ENCODE data around the gene SRRM2.

The SRRM2 gene

DNA sequence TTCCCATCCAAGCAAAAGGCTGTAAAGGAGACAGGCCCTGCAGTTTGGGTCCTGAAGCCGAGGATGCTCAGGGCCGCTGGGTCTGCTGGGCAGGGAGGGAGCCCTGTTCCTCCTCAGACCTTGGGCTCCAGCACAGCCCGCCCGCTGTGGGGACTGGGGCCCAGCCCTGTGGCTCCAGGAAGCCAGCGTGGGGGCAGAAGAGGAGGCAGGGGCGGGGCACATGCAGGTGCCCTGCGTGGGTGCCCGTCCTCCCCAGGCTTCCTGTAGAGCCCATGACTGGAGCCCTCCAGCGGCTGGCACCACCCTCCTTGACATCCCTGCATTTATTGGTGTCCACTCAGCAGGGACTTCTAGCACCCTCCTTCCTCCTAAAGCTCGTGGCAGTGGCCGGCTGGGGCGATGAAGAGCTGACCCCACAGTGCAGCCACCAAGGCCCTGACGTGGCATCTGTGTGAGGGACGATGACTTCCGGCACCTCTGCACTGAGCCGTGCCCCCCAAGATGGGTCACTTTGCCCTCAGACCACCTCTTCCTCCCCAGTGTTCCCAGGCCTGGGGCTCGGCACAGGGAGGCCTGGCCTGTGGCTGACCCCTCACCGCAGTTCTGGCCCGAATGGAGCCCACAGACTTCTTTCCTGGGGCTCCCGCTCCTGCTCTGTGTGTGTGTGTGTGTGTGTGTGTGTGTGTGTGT, 42.3 kb upstream of the SRRM2 start:
- peaks cover 19% of the 10 kb centered on the region for H3K36me3 ChIP-seq (replicated peaks; ENCODE audit: low read depth, low read length)
- no peak overlapping the region for H2AFZ ChIP-seq (ENCODE audit: low read depth, low read length)
- H3K9ac ChIP-seq (ENCODE audit: low read length): no peak overlapping the region
- no peak overlapping the region for H3K27ac ChIP-seq (ENCODE audit: low read length)
- H3K9me3 ChIP-seq (ENCODE audit: insufficient read depth, low read length): no peaks in the 10 kb centered on the region
- TF ChIP-seq, protein P1, sequence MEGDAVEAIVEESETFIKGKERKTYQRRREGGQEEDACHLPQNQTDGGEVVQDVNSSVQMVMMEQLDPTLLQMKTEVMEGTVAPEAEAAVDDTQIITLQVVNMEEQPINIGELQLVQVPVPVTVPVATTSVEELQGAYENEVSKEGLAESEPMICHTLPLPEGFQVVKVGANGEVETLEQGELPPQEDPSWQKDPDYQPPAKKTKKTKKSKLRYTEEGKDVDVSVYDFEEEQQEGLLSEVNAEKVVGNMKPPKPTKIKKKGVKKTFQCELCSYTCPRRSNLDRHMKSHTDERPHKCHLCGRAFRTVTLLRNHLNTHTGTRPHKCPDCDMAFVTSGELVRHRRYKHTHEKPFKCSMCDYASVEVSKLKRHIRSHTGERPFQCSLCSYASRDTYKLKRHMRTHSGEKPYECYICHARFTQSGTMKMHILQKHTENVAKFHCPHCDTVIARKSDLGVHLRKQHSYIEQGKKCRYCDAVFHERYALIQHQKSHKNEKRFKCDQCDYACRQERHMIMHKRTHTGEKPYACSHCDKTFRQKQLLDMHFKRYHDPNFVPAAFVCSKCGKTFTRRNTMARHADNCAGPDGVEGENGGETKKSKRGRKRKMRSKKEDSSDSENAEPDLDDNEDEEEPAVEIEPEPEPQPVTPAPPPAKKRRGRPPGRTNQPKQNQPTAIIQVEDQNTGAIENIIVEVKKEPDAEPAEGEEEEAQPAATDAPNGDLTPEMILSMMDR (IDR thresholded peaks at IDR 0.05; ENCODE audit: low read depth, low read length): no peak
- no peak for TF ChIP-seq EZH2phosphoT487 (IDR thresholded peaks at IDR 0.05; ENCODE audit: low read depth)
- no peaks in the 10 kb centered on the region for H3K4me1 ChIP-seq (ENCODE audit: low read length)
- no peaks in the 10 kb centered on the region for H3K27me3 ChIP-seq (ENCODE audit: low read depth, low read length)
- no peaks in the 10 kb centered on the region for H3K79me2 ChIP-seq (ENCODE audit: low read length)
- no peak overlapping the region for H3K4me3 ChIP-seq (ENCODE audit: low read length)
- H4K20me1 ChIP-seq (ENCODE audit: insufficient read depth, low read length): peaks cover 9% of the 10 kb centered on the region
- H3K4me2 ChIP-seq (ENCODE audit: low read length): no peak overlapping the region

DNA sequence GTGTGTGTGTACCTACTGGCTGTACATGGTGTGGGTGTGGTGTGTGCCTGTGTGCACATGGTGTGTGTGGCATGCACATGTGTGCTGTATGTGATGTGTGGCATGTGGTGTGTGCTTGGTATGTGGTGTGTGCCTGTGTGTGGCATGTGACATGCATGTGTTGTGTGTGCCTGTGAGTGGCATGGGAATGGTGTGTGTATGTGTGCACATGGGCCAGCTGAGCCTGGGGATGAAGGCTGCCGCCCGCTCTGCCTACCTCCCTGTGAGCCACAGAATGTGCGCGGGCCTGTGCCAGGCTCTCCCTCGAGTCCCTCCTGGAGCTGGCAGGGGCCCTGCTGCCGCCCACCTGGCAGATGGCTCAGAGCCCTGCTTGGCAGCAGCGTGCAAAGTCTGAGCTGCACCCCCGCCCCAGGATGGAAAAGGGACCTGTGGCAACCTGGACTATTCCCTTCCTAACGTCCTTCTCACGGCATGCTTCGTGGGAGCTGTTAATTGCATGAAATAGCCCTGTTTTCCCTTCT, 41.7 kb upstream of the SRRM2 start:
- peaks cover 19% of the 10 kb centered on the region for H3K36me3 ChIP-seq (replicated peaks; ENCODE audit: low read depth, low read length)
- no peak overlapping the region for H2AFZ ChIP-seq (ENCODE audit: low read depth, low read length)
- no peaks in the 10 kb centered on the region for H3K27me3 ChIP-seq (ENCODE audit: low read depth, low read length)
- no peak overlapping the region for H3K4me3 ChIP-seq (ENCODE audit: low read length)
- H3K27ac ChIP-seq (ENCODE audit: low read length): no peak overlapping the region
- H3K4me1 ChIP-seq (ENCODE audit: low read length): no peaks in the 10 kb centered on the region
- TF ChIP-seq EZH2phosphoT487 (IDR thresholded peaks at IDR 0.05; ENCODE audit: low read depth): no peak
- TF ChIP-seq, protein P1 (IDR thresholded peaks at IDR 0.05; ENCODE audit: low read depth, low read length): no peak
- no peak overlapping the region for H3K9ac ChIP-seq (ENCODE audit: low read length)
- no peaks in the 10 kb centered on the region for H3K79me2 ChIP-seq (ENCODE audit: low read length)
- no peak overlapping the region for H3K4me2 ChIP-seq (ENCODE audit: low read length)
- H4K20me1 ChIP-seq (ENCODE audit: insufficient read depth, low read length): peaks cover 9% of the 10 kb centered on the region
- H3K9me3 ChIP-seq (ENCODE audit: insufficient read depth, low read length): no peaks in the 10 kb centered on the region

DNA sequence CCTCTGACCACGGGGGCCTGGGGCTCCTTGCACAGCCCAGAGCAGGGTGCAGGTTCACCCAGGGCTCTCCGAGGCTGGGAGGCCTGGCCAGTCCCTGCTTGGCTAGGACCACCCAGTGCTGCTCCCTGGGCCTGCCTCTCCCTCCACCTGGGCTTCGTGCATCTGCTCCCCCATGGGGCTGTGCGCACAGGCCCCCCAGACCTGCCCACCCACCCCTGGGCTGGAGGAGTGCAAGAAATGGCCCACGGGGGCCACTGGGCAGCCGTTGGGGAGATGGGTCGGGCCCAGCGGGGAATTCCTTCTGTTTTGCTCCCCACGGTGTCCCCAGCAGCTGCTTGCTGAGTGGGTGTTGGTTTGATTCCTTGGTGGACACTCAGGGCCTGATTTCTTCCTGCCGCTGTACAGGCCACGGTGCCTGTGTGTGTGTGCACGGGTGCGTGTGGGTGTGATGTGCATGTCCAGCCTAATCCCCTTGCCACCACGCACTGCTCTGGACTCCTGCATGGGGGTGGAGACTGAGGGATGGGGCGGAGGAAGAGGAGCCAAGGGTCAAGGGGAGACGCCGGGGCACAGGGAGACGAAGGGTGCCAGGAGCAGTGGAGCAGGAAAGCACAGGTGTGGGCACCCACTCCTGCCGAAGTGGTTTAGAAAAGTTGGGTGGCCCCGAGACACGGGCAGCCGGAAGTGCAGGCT, 40.9 kb upstream of the SRRM2 start:
- H3K79me2 ChIP-seq (ENCODE audit: low read length): no peaks in the 10 kb centered on the region
- H3K4me3 ChIP-seq (ENCODE audit: low read length): no peak overlapping the region
- peaks cover 9% of the 10 kb centered on the region for H4K20me1 ChIP-seq (ENCODE audit: insufficient read depth, low read length)
- H3K9ac ChIP-seq (ENCODE audit: low read length): no peak overlapping the region
- H3K27ac ChIP-seq (ENCODE audit: low read length): no peak overlapping the region
- no peak overlapping the region for H2AFZ ChIP-seq (ENCODE audit: low read depth, low read length)
- TF ChIP-seq, protein P1 (IDR thresholded peaks at IDR 0.05; ENCODE audit: low read depth, low read length): no peak
- no peak for TF ChIP-seq EZH2phosphoT487 (IDR thresholded peaks at IDR 0.05; ENCODE audit: low read depth)
- H3K9me3 ChIP-seq (ENCODE audit: insufficient read depth, low read length): no peaks in the 10 kb centered on the region
- H3K4me2 ChIP-seq (ENCODE audit: low read length): no peak overlapping the region
- no peaks in the 10 kb centered on the region for H3K4me1 ChIP-seq (ENCODE audit: low read length)
- peaks cover 15% of the 10 kb centered on the region for H3K36me3 ChIP-seq (replicated peaks; ENCODE audit: low read depth, low read length)
- no peaks in the 10 kb centered on the region for H3K27me3 ChIP-seq (ENCODE audit: low read depth, low read length)

DNA sequence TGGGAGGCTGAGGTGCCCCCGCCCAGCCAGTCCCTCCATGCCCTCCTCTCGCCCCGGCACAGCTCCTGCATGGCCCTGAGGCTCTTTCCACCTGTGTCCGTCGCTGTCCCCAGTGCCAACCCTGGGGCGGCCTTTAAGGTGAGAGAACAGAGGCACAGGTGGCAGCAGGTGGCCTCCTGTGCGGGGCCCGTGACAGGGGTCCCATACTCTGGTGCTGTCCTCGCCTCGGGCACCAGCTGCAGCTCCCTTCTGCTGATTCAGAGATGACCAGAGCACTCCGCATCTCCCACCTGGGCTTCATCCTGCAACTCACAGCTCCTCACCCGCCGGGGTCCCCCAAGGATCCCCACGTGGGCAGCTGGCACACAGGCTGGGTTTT, 40.4 kb upstream of the SRRM2 start:
- H3K4me3 ChIP-seq (ENCODE audit: low read length): no peak overlapping the region
- no peaks in the 10 kb centered on the region for H3K4me1 ChIP-seq (ENCODE audit: low read length)
- no peak overlapping the region for H3K27ac ChIP-seq (ENCODE audit: low read length)
- H3K79me2 ChIP-seq (ENCODE audit: low read length): no peaks in the 10 kb centered on the region
- peaks cover 9% of the 10 kb centered on the region for H4K20me1 ChIP-seq (ENCODE audit: insufficient read depth, low read length)
- H3K9me3 ChIP-seq (ENCODE audit: insufficient read depth, low read length): no peaks in the 10 kb centered on the region
- TF ChIP-seq, protein P1 (IDR thresholded peaks at IDR 0.05; ENCODE audit: low read depth, low read length): no peak
- TF ChIP-seq EZH2phosphoT487 (IDR thresholded peaks at IDR 0.05; ENCODE audit: low read depth): no peak
- H3K4me2 ChIP-seq (ENCODE audit: low read length): no peak overlapping the region
- H3K36me3 ChIP-seq (replicated peaks; ENCODE audit: low read depth, low read length): peaks cover 14% of the 10 kb centered on the region
- no peak overlapping the region for H3K9ac ChIP-seq (ENCODE audit: low read length)
- no peaks in the 10 kb centered on the region for H3K27me3 ChIP-seq (ENCODE audit: low read depth, low read length)
- H2AFZ ChIP-seq (ENCODE audit: low read depth, low read length): no peak overlapping the region
